ENCODE results near the gene SLC15A4. TPM values are rescaled to one million over a fixed set of nuclear protein-coding genes. Genes with fewer than 3 reads are reported as not detected.

The SLC15A4 gene
- total RNA-seq, 1 experiment from 2014 or later = 21.6 TPM

DNA sequence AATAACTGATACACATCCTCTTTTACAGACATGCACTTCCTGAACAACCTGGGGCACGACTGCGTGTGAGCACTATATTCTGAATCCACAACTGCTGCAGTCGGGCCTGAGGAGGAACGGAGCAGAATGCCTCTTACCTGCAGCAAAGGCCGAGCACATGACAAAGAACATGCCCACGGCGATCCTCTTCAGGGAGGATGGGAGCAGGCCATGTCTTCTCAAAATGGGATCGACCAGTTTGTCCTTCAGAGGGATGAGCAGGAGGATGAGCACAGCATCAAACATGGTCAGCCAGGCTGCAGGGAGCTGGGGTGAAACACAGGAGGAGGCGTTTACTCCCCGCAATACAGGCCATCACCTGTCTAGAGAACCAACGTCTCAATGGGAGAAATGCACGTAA, 15.1 kb downstream of the SLC15A4 start:
- H3K23ac ChIP-seq (ENCODE audit: insufficient read length, low read depth, low read length) = no peak overlapping the region
- Mint-ChIP-seq H3K4me3 (no peak overlapping the region), H3K4me1 (peaks cover 15 to 19% of the 10 kb centered on the region in 2 experiments), H3K27me3 (ENCODE audit: low read depth) (no peaks in the 10 kb centered on the region), H3K36me3 (ENCODE audit: insufficient read depth in 1 of 3, low read depth in 3 of 3) (peaks cover 26 to 63% (median 61%) of the 10 kb centered on the region in 3 experiments; a peak in 6 of 7 replicates), H3K9me3 (no peaks in the 10 kb centered on the region), H3K27ac (peak overlapping the region in 1 of 3 experiments; percentile 70; a peak in 1 of 7 replicates)
- no peak overlapping the region for H3K4me2 ChIP-seq (ENCODE audit: insufficient read depth, insufficient read length, low read length)
- H2BK5ac ChIP-seq (ENCODE audit: insufficient read length, low read length) = no peak overlapping the region
- no peak overlapping the region for H3K56ac ChIP-seq (ENCODE audit: insufficient read length, low read depth, low read length)
- peaks cover 6% of the 10 kb centered on the region; the same call in 1 of the 2 replicates for H3K79me2 ChIP-seq (ENCODE audit: insufficient read depth, low read length)
- H2BK120ac ChIP-seq (ENCODE audit: low read depth, low read length, poor library complexity, severe bottlenecking) = no peak overlapping the region
- no peaks in the 10 kb centered on the region for H3K27me3 ChIP-seq (ENCODE audit: insufficient read depth, low read length)
- H2AK5ac ChIP-seq (ENCODE audit: insufficient read length, low read length) = no peak overlapping the region
- no peak for DNase-seq
- no peak overlapping the region for H3K27ac ChIP-seq (ENCODE audit: insufficient read length, low read depth, low read length)
- H3K9me3 ChIP-seq (ENCODE audit: control insufficient read depth, low read depth, low read length) = no peaks in the 10 kb centered on the region
- no peak overlapping the region for H3T11ph ChIP-seq (ENCODE audit: low read length)
- no peak overlapping the region for H2BK12ac ChIP-seq (ENCODE audit: insufficient read length, low read depth, low read length)
- H4K8ac ChIP-seq (replicated peaks; ENCODE audit: insufficient read length, low read depth, low read length) = no peak overlapping the region
- H3K4me1 ChIP-seq (ENCODE audit: insufficient read depth, low read length) = no peaks in the 10 kb centered on the region
- H3K79me1 ChIP-seq (ENCODE audit: insufficient read depth, low read depth, low read length, poor library complexity, severe bottlenecking) = peaks cover 17% of the 10 kb centered on the region
- no peak overlapping the region for H3K18ac ChIP-seq (ENCODE audit: insufficient read length, low read depth, low read length)
- no CpG with 5 or more reads among the region's 12 CpGs for WGBS (ENCODE audit: extremely low coverage, insufficient read length, low lambda C conversion rate)
- no peak overlapping the region for H2BK20ac ChIP-seq (ENCODE audit: low read depth, low read length, poor library complexity, severe bottlenecking)
- H4K5ac ChIP-seq (ENCODE audit: insufficient read length, low read depth, low read length) = no peak overlapping the region
- no peaks in the 10 kb centered on the region for H3K23me2 ChIP-seq (ENCODE audit: insufficient read length, low read depth, low read length, poor library complexity, severe bottlenecking)
- no peak overlapping the region for H3K9ac ChIP-seq (ENCODE audit: extremely low read depth, insufficient read length, low read length)
- H4K20me1 ChIP-seq (ENCODE audit: control insufficient read depth, insufficient read depth, insufficient read length) = no peaks in the 10 kb centered on the region
- TF ChIP-seq CTCF (conservative IDR thresholded peaks at IDR 0.05) = no peak
- H2BK15ac ChIP-seq (ENCODE audit: low read depth, low read length) = no peak overlapping the region
- no peak overlapping the region for H4K91ac ChIP-seq (ENCODE audit: insufficient read length, low read depth, low read length)
- no peak overlapping the region for H3K4ac ChIP-seq (ENCODE audit: low read depth, low read length)
- H3K14ac ChIP-seq (ENCODE audit: insufficient read depth, low read length) = no peak overlapping the region
- no peak overlapping the region for H2AFZ ChIP-seq (ENCODE audit: low read length)
